ENCODE measurements around the gene SLC26A11. TPM values are rescaled to one million over a fixed set of nuclear protein-coding genes. Genes with fewer than 3 reads are reported as not detected.
A peak's percentile ranks its signal among the peaks of the same experiment; 100 is the strongest.

Gene SLC26A11
- total RNA-seq, 3 donors from 2014 or later = 13.8 to 18.1 (median 14.0) TPM

- TF ChIP-seq CTCF (IDR thresholded peaks at IDR 0.05) = no peak
- intact Hi-C loops (cut with DNase I, micrococcal nuclease) = no loop called here
- no peak for ATAC-seq
- H3K4me1 ChIP-seq (ENCODE audit: low read depth) = no peaks in the 10 kb centered on the region
- DNase-seq = no peak
- H3K4me3 ChIP-seq = no peak overlapping the region
- no peaks in the 10 kb centered on the region for H3K9me3 ChIP-seq
- peaks cover 12% of the 10 kb centered on the region for H3K36me3 ChIP-seq (ENCODE audit: low read depth)
Observed at GRCh38 chr17:80290156-80290555, 69.9 kb downstream of the SLC26A11 start.

GRCh38 chr17:80291260-80291659 is 71.0 kb downstream of the SLC26A11 start:
- DNase-seq = no peak
- peaks cover 15% of the 10 kb centered on the region for H3K36me3 ChIP-seq (ENCODE audit: low read depth)
- no peaks in the 10 kb centered on the region for H3K4me1 ChIP-seq (ENCODE audit: low read depth)
- no peak for TF ChIP-seq CTCF (IDR thresholded peaks at IDR 0.05)
- H3K4me3 ChIP-seq = no peak overlapping the region
- intact Hi-C loops (cut with DNase I, micrococcal nuclease) = no loop called here
- no peak for ATAC-seq
- H3K9me3 ChIP-seq = no peaks in the 10 kb centered on the region

GRCh38 chr17:80291691-80292487 is 71.7 kb downstream of the SLC26A11 start:
- DNase-seq = no peak
- no peak for TF ChIP-seq CTCF (IDR thresholded peaks at IDR 0.05)
- intact Hi-C loops (cut with DNase I, micrococcal nuclease) = no loop called here
- Histone ChIP-seq H3K4me3 (no peak overlapping the region), H3K4me1 (ENCODE audit: low read depth) (no peaks in the 10 kb centered on the region), H3K9me3 (no peaks in the 10 kb centered on the region), H3K36me3 (ENCODE audit: low read depth) (peaks cover 15% of the 10 kb centered on the region)
- no peak for ATAC-seq

GRCh38 chr17:80292521-80292971 is 72.3 kb downstream of the SLC26A11 start:
- no peak overlapping the region for H3K4me3 ChIP-seq
- no peaks in the 10 kb centered on the region for H3K9me3 ChIP-seq
- no peak for ATAC-seq
- H3K36me3 ChIP-seq (ENCODE audit: low read depth) = peaks cover 15% of the 10 kb centered on the region
- intact Hi-C loops (cut with DNase I, micrococcal nuclease) = no loop called here
- no peaks in the 10 kb centered on the region for H3K4me1 ChIP-seq (ENCODE audit: low read depth)
- no peak for TF ChIP-seq CTCF (IDR thresholded peaks at IDR 0.05)
- no peak for DNase-seq

GRCh38 chr17:80294210-80294609 is 74.0 kb downstream of the SLC26A11 start:
- DNase-seq (peak in 2 of 3 donors; percentile 32 to 46), ATAC-seq (peak; percentile 50)
- intact Hi-C loops (cut with DNase I, micrococcal nuclease) = no loop called here
- TF ChIP-seq CTCF (IDR thresholded peaks at IDR 0.05) = no peak
- Histone ChIP-seq H3K4me1 (ENCODE audit: low read depth) (no peaks in the 10 kb centered on the region), H3K4me3 (no peak overlapping the region), H3K9me3 (no peaks in the 10 kb centered on the region), H3K36me3 (ENCODE audit: low read depth) (peaks cover 24% of the 10 kb centered on the region)

Measured in mucosa of descending colon (tissue), 3 donors.